Sigmoid colon (tissue), 7 donors: Measurements from ENCODE around the gene NEAT1. TPM values are rescaled to one million over a fixed set of nuclear protein-coding genes. Genes with fewer than 3 reads are reported as not detected.

Source experiments
- DNase-seq: peaks from one replicate; pipeline ENCODE4 v3.0.0-alpha.2; 2019
- H3K27ac ChIP-seq, 4 donors: fragments of 200-600 bp; sonication (generic); one replicate each; pipeline ENCODE4 v1.5.1; 2016 to 2019; ENCODE audit warnings: mild to moderate bottlenecking in 1 of 4
- H3K27me3 ChIP-seq, 3 donors: fragments of 200-600 bp; sonication (generic); one replicate each; pipeline ENCODE4 v1.5.1; 2019; ENCODE audit warnings: mild to moderate bottlenecking in 1 of 3
- H3K36me3 ChIP-seq, 4 donors: fragments of 200-600 bp; sonication (generic); one replicate each; pipeline ENCODE4 v1.5.1; 2016 to 2019
- H3K4me1 ChIP-seq, 4 donors: fragments of 200-600 bp; sonication (generic); one replicate each; pipeline ENCODE4 v1.5.1; 2017 to 2019
- H3K4me3 ChIP-seq, 4 donors: fragments of 200-600 bp; sonication (generic); one replicate each; pipeline ENCODE4 v1.5.1; 2017 to 2019; ENCODE audit warnings: mild to moderate bottlenecking in 2 of 4, moderate library complexity in 1 of 4
- H3K9me3 ChIP-seq, 4 donors: fragments of 200-600 bp in 3 of 4; sonication (generic) in 3 of 4; one replicate each; pipeline versions ENCODE4 v1.5.1 to v1.6.1; 2013 to 2019
- EP300 ChIP-seq, 4 donors: sonication (generic); formaldehyde crosslinking; IDR thresholded peaks; one replicate each; pipeline ENCODE4 v1.6.1; 2017; ENCODE audit warnings: antibody characterized with exemption in 4 of 4
- POLR2A ChIP-seq, 2 donors: fragments of 450-650 bp; IDR thresholded peaks; one replicate each; pipeline ENCODE4 v1.6.1; 2016; ENCODE audit warnings: antibody characterized with exemption in 2 of 2, mild to moderate bottlenecking in 2 of 2, moderate library complexity in 2 of 2
- POLR2AphosphoS5 ChIP-seq, 4 donors: sonication (generic); formaldehyde crosslinking; IDR thresholded peaks; one replicate each; pipeline ENCODE4 v1.6.1; 2017; ENCODE audit warnings: antibody characterized with exemption in 4 of 4
- WGBS, 2 donors: extraction: QIAGEN DNeasy Blood & Tissue Kit; methylation state at CpG; one replicate each; pipeline ENCODE4 v1.1.7; 2013; 5-methylcytosine and 5-hydroxymethylcytosine counted together
- intact Hi-C: fragments of 100-400 bp; cut with DNase I; formaldehyde crosslinking; loops from one replicate; pipeline ENCODE4 v1.15.1; 2023
- polyA plus RNA-seq, 3 donors: library from polyadenylated mRNA; stranded (reverse); fragments of 200-250 nt; gene quantifications; one replicate each; pipeline ENCODE4 v1.2.3, GENCODE V29; 2013
- total RNA-seq, 4 donors: library from RNA; depleted of rRNA; stranded (reverse); fragments of >200 nt; gene quantifications; one replicate each; pipeline ENCODE4 v1.1.0, GENCODE V29; 2016
- TF ChIP-seq, protein P1 (sequence below), 4 experiments: fragments of 450-650 bp in 3 of 4; fragments of 200-600 bp in 1 of 4; IDR thresholded peaks; one replicate each; pipeline ENCODE4 v1.5.1; 2016 to 2019; ENCODE audit warnings: antibody characterized with exemption in 4 of 4, mild to moderate bottlenecking in 3 of 4, moderate library complexity in 2 of 4
- donor health status: healthy with polysubstance abuse.
- donor health status: Bipolar disorder and iron deficiency.
- donor health status: healthy.

NEAT1 gene
- total and polyA plus RNA-seq, 7 donors, result 26.8 to 587 (median 167) TPM

DNA sequence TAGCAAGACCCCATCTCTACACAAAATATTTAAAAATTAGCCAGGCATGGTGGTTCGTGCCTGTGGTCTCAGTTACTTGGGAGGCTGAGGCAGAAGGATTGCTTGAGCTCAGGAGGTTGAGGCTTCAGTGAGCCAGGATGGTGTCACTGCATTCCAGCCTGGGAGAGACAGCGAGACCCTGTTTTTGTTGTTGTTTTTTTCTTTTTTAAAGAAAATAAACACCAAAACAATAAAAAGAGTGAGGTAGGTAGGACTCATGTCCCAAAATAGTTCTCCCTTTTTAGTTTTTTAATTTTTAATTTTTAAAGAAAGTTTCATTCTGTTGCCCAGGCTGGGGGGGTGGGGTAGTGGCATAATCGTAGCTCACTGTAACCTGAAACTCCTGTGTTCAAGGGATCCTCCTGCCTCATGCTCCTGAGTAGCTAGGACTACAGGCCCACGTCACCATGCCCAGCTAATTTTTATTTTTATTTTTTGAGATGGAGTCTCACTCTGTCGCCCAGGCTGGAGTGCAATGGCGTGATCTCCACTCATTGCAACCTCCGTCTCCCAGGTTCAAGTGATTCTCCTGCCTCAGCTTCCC, 50.8 kb downstream of the NEAT1 start:
- Histone ChIP-seq H3K4me1 (peaks cover 0 to 51% (median 45%) of the 10 kb centered on the region in 4 donors), H3K27ac (peak overlapping the region; percentile 92 to 100 (median 96))
- intact Hi-C loops, result no loop called here

DNA sequence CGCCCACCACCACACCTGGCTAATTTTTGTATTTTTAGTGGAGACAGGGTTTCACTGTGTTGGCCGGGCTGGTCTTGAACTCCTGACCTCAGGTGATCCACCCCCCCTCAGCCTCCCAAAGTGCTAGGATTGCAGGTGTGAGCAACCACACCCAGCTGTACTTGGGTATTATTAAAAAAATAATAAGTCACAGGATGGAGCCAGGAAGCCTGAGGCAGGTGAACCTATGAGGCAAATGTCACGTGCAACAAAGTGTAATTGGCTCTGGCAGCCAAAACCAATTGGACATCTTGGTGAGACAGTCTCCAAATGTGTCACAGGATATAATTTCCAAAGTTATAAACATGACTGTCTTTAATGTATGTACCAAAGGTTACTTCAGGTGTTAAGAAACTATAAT, 52.3 kb downstream of the NEAT1 start:
- no peaks in the 10 kb centered on the region for H3K9me3 ChIP-seq
- no peak overlapping the region for H3K4me3 ChIP-seq
- 36 to 72% methylated on average over 3 of the region's 3 CpGs for WGBS, 2 donors
- H3K27me3 ChIP-seq, result no peaks in the 10 kb centered on the region
- no peaks in the 10 kb centered on the region for H3K36me3 ChIP-seq
- H3K4me1 ChIP-seq, result peaks cover 0 to 64% (median 59%) of the 10 kb centered on the region in 4 donors
- intact Hi-C loops, result no loop called here
- no peak for TF ChIP-seq POLR2A (IDR thresholded peaks at IDR 0.05)
- no peak for TF ChIP-seq POLR2AphosphoS5 (IDR thresholded peaks at IDR 0.05)
- no peak for TF ChIP-seq EP300 (IDR thresholded peaks at IDR 0.05)
- peak overlapping the region in 3 of 4 donors; percentile 92 to 100 (median 98) for H3K27ac ChIP-seq
- peak; percentile 40 for DNase-seq

More for the DNA sequence above, 50.8 kb downstream of the NEAT1 start:
- no peak overlapping the region for H3K4me3 ChIP-seq
- H3K36me3 ChIP-seq, result no peaks in the 10 kb centered on the region
- no peaks in the 10 kb centered on the region for H3K27me3 ChIP-seq
- TF ChIP-seq POLR2AphosphoS5 (IDR thresholded peaks at IDR 0.05) (no peak), EP300 (IDR thresholded peaks at IDR 0.05) (no peak), POLR2A (IDR thresholded peaks at IDR 0.05) (no peak)
- TF ChIP-seq, protein P1, sequence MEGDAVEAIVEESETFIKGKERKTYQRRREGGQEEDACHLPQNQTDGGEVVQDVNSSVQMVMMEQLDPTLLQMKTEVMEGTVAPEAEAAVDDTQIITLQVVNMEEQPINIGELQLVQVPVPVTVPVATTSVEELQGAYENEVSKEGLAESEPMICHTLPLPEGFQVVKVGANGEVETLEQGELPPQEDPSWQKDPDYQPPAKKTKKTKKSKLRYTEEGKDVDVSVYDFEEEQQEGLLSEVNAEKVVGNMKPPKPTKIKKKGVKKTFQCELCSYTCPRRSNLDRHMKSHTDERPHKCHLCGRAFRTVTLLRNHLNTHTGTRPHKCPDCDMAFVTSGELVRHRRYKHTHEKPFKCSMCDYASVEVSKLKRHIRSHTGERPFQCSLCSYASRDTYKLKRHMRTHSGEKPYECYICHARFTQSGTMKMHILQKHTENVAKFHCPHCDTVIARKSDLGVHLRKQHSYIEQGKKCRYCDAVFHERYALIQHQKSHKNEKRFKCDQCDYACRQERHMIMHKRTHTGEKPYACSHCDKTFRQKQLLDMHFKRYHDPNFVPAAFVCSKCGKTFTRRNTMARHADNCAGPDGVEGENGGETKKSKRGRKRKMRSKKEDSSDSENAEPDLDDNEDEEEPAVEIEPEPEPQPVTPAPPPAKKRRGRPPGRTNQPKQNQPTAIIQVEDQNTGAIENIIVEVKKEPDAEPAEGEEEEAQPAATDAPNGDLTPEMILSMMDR (IDR thresholded peaks at IDR 0.05), result no peak
- 90 to 91% methylated on average over 7 of the region's 7 CpGs for WGBS, 2 donors
- DNase-seq, result no peak
- H3K9me3 ChIP-seq, result no peaks in the 10 kb centered on the region

- WGBS, 2 donors, result 4 to 18% methylated on average over 10 of the region's 10 CpGs
- peak overlapping the region; percentile 92 to 100 (median 97) for H3K27ac ChIP-seq
- TF ChIP-seq EP300 (IDR thresholded peaks at IDR 0.05) (no peak), POLR2A (IDR thresholded peaks at IDR 0.05) (no peak), POLR2AphosphoS5 (IDR thresholded peaks at IDR 0.05) (no peak)
- TF ChIP-seq, protein P1 (IDR thresholded peaks at IDR 0.05), result no peak
- H3K27me3 ChIP-seq, result no peaks in the 10 kb centered on the region
- no peaks in the 10 kb centered on the region for H3K9me3 ChIP-seq
- intact Hi-C loops, result loop anchor here (1.0 kb wide), 2 partner anchors 21 to 54 kb away; partner anchors contain the start of gene NEAT1
- peaks cover 0 to 68% (median 64%) of the 10 kb centered on the region in 4 donors for H3K4me1 ChIP-seq
- peak overlapping the region; percentile 74 to 91 (median 80) for H3K4me3 ChIP-seq
- H3K36me3 ChIP-seq, result no peaks in the 10 kb centered on the region
- DNase-seq, result peak; percentile 73
These were observed 54.1 kb downstream of the NEAT1 start for GRCh38 chr11:65476632-65477148.

- peak; percentile 90 to 96 for TF ChIP-seq POLR2A (IDR thresholded peaks at IDR 0.05)
- TF ChIP-seq POLR2AphosphoS5 (IDR thresholded peaks at IDR 0.05), result peak; percentile 97 to 99 (median 98)
- peak in 2 of 4 donors; percentile 51 to 93 for TF ChIP-seq EP300 (IDR thresholded peaks at IDR 0.05)
- TF ChIP-seq, protein P1 (IDR thresholded peaks at IDR 0.05), result no peak
- peak; percentile 99 for DNase-seq
- Histone ChIP-seq H3K9me3 (no peaks in the 10 kb centered on the region), H3K27me3 (no peaks in the 10 kb centered on the region), H3K4me3 (peak overlapping the region; percentile 74 to 91 (median 80)), H3K27ac (peak overlapping the region; percentile 92 to 100 (median 97)), H3K4me1 (peaks cover 0 to 72% (median 66%) of the 10 kb centered on the region in 4 donors), H3K36me3 (no peaks in the 10 kb centered on the region)
- WGBS, 2 donors, result 0% methylated on average over 60 of the region's 60 CpGs
- intact Hi-C loops, result loop anchor here (1.0 kb wide), 2 partner anchors 20 to 55 kb away; partner anchors contain the start of gene NEAT1
These were observed 54.8 kb downstream of the NEAT1 start for GRCh38 chr11:65477149-65477965.
